Caco-2 (cell line): ENCODE data around the gene ZNF813. TPM values are rescaled to one million over a fixed set of nuclear protein-coding genes. Genes with fewer than 3 reads are reported as not detected.
"Not testable (repeated sequence)": the region's sequence is repeated elsewhere in the genome, so short reads cannot be mapped to it uniquely, and the experiment has no call there.

Experiments
- BruUV-seq: library from RNA; stranded (reverse); fragments of 400-500 nt; replicated peaks from 2 replicates; lab custom pipeline; 2021; lab: Mats Ljungman, UMichigan
- CTCF ChIA-PET: fragments of 300-600 bp; sonication (Branson Sonifier 250); formaldehyde crosslinking; loops from one replicate; lab custom pipeline; 2022; ENCODE audit warnings: antibody characterized with exemption; lab: Charles Lee
- POLR2A ChIA-PET: fragments of 300-600 bp; sonication (Branson Sonifier 250); formaldehyde crosslinking; loops from one replicate; lab custom pipeline; 2022; ENCODE audit warnings: antibody characterized with exemption; lab: Charles Lee
- DNase-seq, 2 experiments: peaks; one replicate each; pipeline versions ENCODE4 v3.0.0 to v3.0.0-alpha.2; 2020 to 2022
- H3K27me3 ChIP-seq: replicated peaks from 2 replicates; pipeline ENCODE4 v1.6.0; 2011; ENCODE audit warnings: low read length; ENCODE audit not compliant: control insufficient read depth, insufficient read depth
- H3K36me3 ChIP-seq: 2 replicates; pipeline ENCODE4 v1.5.1; 2011; ENCODE audit warnings: low read length; ENCODE audit not compliant: control insufficient read depth, insufficient read depth
- H3K4me1 ChIP-seq: fragments of 250-450 bp; sonication (Bioruptor Pico); 2 replicates; pipeline ENCODE4 v1.5.1; 2020; ENCODE audit warnings: mild to moderate bottlenecking
- H3K4me3 ChIP-seq: 2 replicates; pipeline ENCODE4 v1.5.1; 2011; ENCODE audit warnings: low read depth, mild to moderate bottlenecking, control low read depth, low read length
- H3K9me3 ChIP-seq: fragments of 250-450 bp; sonication (Bioruptor Pico); 2 replicates; pipeline ENCODE4 v1.5.1; 2020; ENCODE audit warnings: mild to moderate bottlenecking, moderate library complexity
- H3K27ac Mint-ChIP-seq: one replicate; pipeline ENCODE4 v1.8.0; 2022; ENCODE audit warnings: mixed read lengths; ENCODE audit not compliant: unreplicated experiment
- H3K27me3 Mint-ChIP-seq: one replicate; pipeline ENCODE4 v1.8.0; 2022; ENCODE audit warnings: mixed read lengths; ENCODE audit not compliant: insufficient read depth, unreplicated experiment
- H3K36me3 Mint-ChIP-seq: one replicate; pipeline ENCODE4 v1.8.0; 2022; ENCODE audit warnings: mild to moderate bottlenecking, mixed read lengths; ENCODE audit not compliant: insufficient read depth, unreplicated experiment
- H3K4me1 Mint-ChIP-seq: one replicate; pipeline ENCODE4 v1.8.0; 2022; ENCODE audit warnings: low read depth, mixed read lengths; ENCODE audit not compliant: unreplicated experiment
- H3K4me3 Mint-ChIP-seq: one replicate; pipeline ENCODE4 v1.8.0; 2022; ENCODE audit warnings: mild to moderate bottlenecking, moderate library complexity, mixed read lengths; ENCODE audit not compliant: unreplicated experiment
- H3K9me3 Mint-ChIP-seq: one replicate; pipeline ENCODE4 v1.8.0; 2022; ENCODE audit warnings: mixed read lengths; ENCODE audit not compliant: unreplicated experiment
- intact Hi-C: fragments of 100-400 bp; cut with micrococcal nuclease; formaldehyde crosslinking; loops from one replicate; pipeline ENCODE4 v1.10.0; 2022; ENCODE audit not compliant: unreplicated experiment
- total RNA-seq: library from RNA; stranded (reverse); gene quantifications from 2 replicates; pipeline ENCODE4 v1.2.3, GENCODE V29; 2022
- TF ChIP-seq, protein P1 (sequence below), 2 experiments: fragments of 200-600 bp in 1 of 2; IDR thresholded peaks; 1 replicate in 1 of 2; 2 replicates in 1 of 2; pipeline versions ENCODE4 v1.5.1 to v1.8.0; 2011 to 2022; ENCODE audit warnings: antibody characterized with exemption in 1 of 2, control low read depth in 1 of 2, inconsistent platforms in 1 of 2, low read depth in 1 of 2, low read length in 1 of 2, mild to moderate bottlenecking in 1 of 2, moderate library complexity in 1 of 2; ENCODE audit not compliant: insufficient read depth in 1 of 2, severe bottlenecking in 1 of 2, unreplicated experiment in 1 of 2

The ZNF813 gene
- total RNA-seq, 1 experiment from 2014 or later = 7.9 TPM

DNA sequence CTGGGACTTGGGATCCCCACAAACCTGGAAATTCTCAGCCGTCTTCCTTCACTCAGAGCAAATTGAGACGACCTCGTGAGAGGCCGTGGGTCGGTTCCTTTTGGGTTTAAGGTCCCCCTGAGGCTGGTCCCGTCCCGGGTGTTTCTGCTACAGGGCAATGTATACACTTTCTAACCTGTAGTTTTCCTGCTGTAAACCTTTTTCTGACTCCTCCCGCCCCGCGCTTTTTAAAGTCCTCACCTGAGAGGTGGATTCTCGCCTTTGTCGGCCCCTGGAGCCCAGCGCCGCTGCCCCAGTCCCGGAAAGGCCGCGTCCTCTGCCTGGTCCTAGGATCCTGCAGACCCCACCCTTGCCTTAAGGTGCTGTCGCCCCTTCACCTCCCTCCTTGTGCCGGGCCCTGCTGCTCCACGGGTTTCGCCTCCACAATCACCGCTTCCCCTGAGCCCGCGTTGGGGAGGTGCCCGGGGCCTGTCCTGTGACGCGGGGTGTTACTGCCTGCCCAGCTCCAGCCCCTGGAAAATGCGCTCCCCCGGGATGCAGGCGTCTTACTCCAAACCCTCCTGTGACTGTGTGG, 35.4 kb upstream of the ZNF813 start:
- Histone ChIP-seq H3K9me3 (no peaks in the 10 kb centered on the region; the same call in 1 of the 2 replicates), H3K4me3 (peak overlapping the region; percentile 91), H3K27me3 (no peaks in the 10 kb centered on the region), H3K36me3 (peaks cover 5% of the 10 kb centered on the region), H3K4me1 (peaks cover 11% of the 10 kb centered on the region)
- Mint-ChIP-seq H3K27me3 (no peaks in the 10 kb centered on the region), H3K4me3 (peak overlapping the region; percentile 81), H3K27ac (peak overlapping the region; percentile 83), H3K4me1 (peaks cover 10% of the 10 kb centered on the region), H3K9me3 (no peaks in the 10 kb centered on the region), H3K36me3 (peaks cover 74% of the 10 kb centered on the region)
- ChIA-PET POLR2A (interaction anchor here (1.0 to 1.4 kb wide), 2 partner anchors 13 to 88 kb away, joined by 4 to 5 read pairs; no protein-coding TSS in a partner anchor), CTCF (interaction anchor here (0.8 to 1.2 kb wide), 3 partner anchors 36 to 361 kb away, joined by 3 to 4 read pairs (median 3); no protein-coding TSS in a partner anchor)
- TF ChIP-seq, protein P1, sequence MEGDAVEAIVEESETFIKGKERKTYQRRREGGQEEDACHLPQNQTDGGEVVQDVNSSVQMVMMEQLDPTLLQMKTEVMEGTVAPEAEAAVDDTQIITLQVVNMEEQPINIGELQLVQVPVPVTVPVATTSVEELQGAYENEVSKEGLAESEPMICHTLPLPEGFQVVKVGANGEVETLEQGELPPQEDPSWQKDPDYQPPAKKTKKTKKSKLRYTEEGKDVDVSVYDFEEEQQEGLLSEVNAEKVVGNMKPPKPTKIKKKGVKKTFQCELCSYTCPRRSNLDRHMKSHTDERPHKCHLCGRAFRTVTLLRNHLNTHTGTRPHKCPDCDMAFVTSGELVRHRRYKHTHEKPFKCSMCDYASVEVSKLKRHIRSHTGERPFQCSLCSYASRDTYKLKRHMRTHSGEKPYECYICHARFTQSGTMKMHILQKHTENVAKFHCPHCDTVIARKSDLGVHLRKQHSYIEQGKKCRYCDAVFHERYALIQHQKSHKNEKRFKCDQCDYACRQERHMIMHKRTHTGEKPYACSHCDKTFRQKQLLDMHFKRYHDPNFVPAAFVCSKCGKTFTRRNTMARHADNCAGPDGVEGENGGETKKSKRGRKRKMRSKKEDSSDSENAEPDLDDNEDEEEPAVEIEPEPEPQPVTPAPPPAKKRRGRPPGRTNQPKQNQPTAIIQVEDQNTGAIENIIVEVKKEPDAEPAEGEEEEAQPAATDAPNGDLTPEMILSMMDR (IDR thresholded peaks at IDR 0.05; ENCODE audit: insufficient read depth in 1 of 2, low read depth in 1 of 2, low read length in 1 of 2, severe bottlenecking in 1 of 2, unreplicated experiment in 1 of 2) = no peak
- DNase-seq = peak; percentile 47 to 48
- TSS peak; percentile 33 for BruUV-seq
- intact Hi-C loops = loop anchor here (5.0 kb wide), 1 partner anchor 35 kb away; the partner anchor contains the start of gene ZNF813

DNA sequence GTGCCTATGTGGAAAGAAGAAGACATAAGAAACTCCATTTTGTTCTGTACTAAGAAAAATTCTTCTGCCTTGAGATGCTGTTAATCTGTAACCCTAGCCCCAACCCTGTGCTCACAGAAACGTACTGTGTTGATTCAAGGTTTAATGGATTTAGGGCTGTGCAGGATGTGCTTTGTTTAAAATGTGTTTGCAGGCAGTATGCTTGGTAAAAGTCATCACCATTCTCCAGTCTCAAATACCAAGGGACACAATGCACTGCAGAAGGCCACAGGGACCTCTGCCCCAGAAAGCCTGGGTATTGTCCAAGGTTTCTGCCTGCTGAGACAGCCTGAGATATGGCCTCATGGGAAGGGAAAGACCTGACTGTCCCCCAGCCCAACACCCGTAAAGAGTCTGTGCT, 23.7 kb upstream of the ZNF813 start:
- H3K4me1 ChIP-seq, BruUV-seq, POLR2A ChIA-PET, H3K27me3 ChIP-seq, H3K4me3 Mint-ChIP-seq, intact Hi-C loops, CTCF ChIA-PET, H3K27me3 Mint-ChIP-seq, H3K4me3 ChIP-seq: not testable (repeated sequence)
- peaks cover 36% of the 10 kb centered on the region for H3K9me3 ChIP-seq
- Mint-ChIP-seq H3K9me3 (peaks cover 43% of the 10 kb centered on the region), H3K27ac (peak overlapping the region; percentile 35), H3K4me1 (peaks cover 28% of the 10 kb centered on the region), H3K36me3 (peaks cover 100% of the 10 kb centered on the region)
- DNase-seq = peak in 1 of 2 experiments; percentile 40
- H3K36me3 ChIP-seq = peaks cover 10% of the 10 kb centered on the region

DNA sequence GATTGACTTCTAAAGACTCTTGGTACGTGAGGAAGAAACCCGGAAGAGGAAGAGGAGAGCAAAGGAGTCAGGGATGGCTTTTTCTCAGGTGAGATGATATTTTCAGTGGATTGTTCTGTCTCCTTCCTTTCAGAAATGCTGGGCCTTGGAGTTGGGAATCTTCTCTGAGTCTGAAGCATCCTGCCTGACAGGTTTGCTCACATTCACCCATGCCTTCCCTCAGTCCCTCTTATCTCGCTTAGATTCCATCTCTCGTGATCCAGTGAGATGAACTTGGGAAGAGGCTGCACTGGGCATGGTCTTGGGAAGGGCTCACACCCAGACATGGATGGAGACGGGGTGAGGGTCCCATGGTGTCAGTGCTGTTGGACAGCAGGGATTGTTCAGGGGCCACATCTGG, 20.3 kb upstream of the ZNF813 start:
- CTCF ChIA-PET, POLR2A ChIA-PET, H3K27ac Mint-ChIP-seq, intact Hi-C loops, H3K27me3 Mint-ChIP-seq, H3K27me3 ChIP-seq, H3K4me1 ChIP-seq, DNase-seq, BruUV-seq, H3K4me3 ChIP-seq, H3K36me3 ChIP-seq: not testable (repeated sequence)
- Mint-ChIP-seq H3K4me3 (peak overlapping the region; percentile 17), H3K9me3 (peaks cover 48% of the 10 kb centered on the region), H3K36me3 (peaks cover 100% of the 10 kb centered on the region), H3K4me1 (peaks cover 28% of the 10 kb centered on the region)
- peaks cover 52% of the 10 kb centered on the region for H3K9me3 ChIP-seq

DNA sequence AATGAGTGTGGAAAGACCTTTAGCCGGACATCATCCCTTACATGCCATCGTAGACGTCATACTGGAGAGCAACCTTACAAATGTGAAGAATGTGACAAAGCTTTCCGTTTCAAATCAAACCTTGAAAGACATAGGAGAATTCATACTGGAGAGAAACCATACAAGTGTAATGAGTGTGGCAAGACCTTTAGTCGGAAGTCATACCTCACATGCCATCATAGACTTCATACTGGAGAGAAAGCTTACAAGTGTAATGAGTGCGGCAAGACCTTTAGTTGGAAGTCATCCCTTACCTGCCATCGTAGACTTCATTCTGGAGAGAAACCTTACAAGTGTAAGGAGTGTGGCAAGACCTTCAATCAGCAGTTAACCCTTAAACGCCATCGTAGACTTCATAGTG, 11.7 kb upstream of the ZNF813 start:
- peaks cover 6% of the 10 kb centered on the region for H3K4me1 Mint-ChIP-seq
- intact Hi-C loops = no loop called here
- peaks cover 91% of the 10 kb centered on the region for H3K36me3 Mint-ChIP-seq
- no peaks in the 10 kb centered on the region for H3K27me3 Mint-ChIP-seq
- H3K4me1 ChIP-seq = 0 out of 2 replicates have a peak, but pooled peaks cover 4% of the 10 kb centered on the region
- peaks cover 56% of the 10 kb centered on the region for H3K9me3 Mint-ChIP-seq
- ChIA-PET CTCF (no interaction called here), POLR2A (no interaction called here)
- peaks cover 56% of the 10 kb centered on the region for H3K9me3 ChIP-seq
- no peak overlapping the region for H3K4me3 Mint-ChIP-seq
- BruUV-seq = no TSS peak
- TF ChIP-seq, protein P1 (IDR thresholded peaks at IDR 0.05; ENCODE audit: insufficient read depth in 1 of 2, low read depth in 1 of 2, low read length in 1 of 2, severe bottlenecking in 1 of 2, unreplicated experiment in 1 of 2) = no peak
- H3K27me3 ChIP-seq = no peaks in the 10 kb centered on the region
- DNase-seq = no peak
- H3K36me3 ChIP-seq = peaks cover 6% of the 10 kb centered on the region
- no peak overlapping the region for H3K27ac Mint-ChIP-seq
- no peak overlapping the region for H3K4me3 ChIP-seq

DNA sequence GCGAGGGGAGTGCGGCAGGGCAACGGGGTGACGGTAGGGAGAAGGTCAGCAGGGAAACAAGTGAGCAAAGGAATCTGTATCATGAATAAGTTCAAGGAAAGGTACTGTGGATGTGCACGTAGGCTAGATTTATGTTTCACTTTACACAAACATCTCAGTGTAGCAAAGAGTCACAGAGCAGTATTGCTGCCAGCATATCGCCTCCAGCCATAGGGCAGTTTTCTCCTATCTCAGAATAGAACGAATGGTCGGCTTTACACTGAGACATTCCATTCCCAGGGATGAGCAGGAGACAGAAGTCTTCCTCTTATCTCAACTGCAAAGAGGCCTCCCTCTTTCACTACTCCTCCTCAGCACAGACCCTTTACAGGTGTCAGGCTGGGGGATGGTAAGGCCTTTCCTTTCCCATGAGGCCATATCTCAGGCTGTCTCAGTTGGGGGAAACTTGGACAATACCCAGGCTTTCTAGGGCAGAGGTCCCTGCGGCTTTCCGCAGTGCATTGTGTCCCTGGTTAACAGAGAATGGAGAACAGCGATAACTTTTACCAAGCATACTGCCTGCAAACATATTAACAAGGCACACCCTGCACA, 7.3 kb upstream of the ZNF813 start:
- peaks cover 55% of the 10 kb centered on the region for H3K36me3 Mint-ChIP-seq
- not testable (repeated sequence) for BruUV-seq

More for the DNA sequence above, 7.3 kb upstream of the ZNF813 start:
- H3K27me3 ChIP-seq, intact Hi-C loops, H3K27me3 Mint-ChIP-seq, H3K4me3 ChIP-seq, CTCF ChIA-PET, H3K27ac Mint-ChIP-seq, POLR2A ChIA-PET, H3K36me3 ChIP-seq, H3K4me1 ChIP-seq: not testable (repeated sequence)
- Mint-ChIP-seq H3K4me1 (peaks cover 11% of the 10 kb centered on the region), H3K9me3 (peaks cover 73% of the 10 kb centered on the region), H3K4me3 (peak overlapping the region; percentile 20)
- H3K9me3 ChIP-seq = peaks cover 47% of the 10 kb centered on the region
- peak in 1 of 2 experiments; percentile 53 for DNase-seq
